WTC11 (cell line): Measurements from ENCODE around the gene RNGTT. TPM values are rescaled to one million over a fixed set of nuclear protein-coding genes. Genes with fewer than 3 reads are reported as not detected.

Experiments
- ATAC-seq: fragments of 200-7000 bp; cut with Tn5 transposase; 2 replicates; pipeline ENCODE4 v1.10.0; 2021; ENCODE audit warnings: mild to moderate bottlenecking, moderate library complexity
- CTCF ChIA-PET: fragments of 300-600 bp; sonication (Branson Sonifier 250); formaldehyde crosslinking; loops from one replicate; lab custom pipeline; 2021; ENCODE audit warnings: antibody characterized with exemption; lab: Charles Lee
- POLR2A ChIA-PET: fragments of 350-600 bp; sonication (Branson Sonifier 250); formaldehyde crosslinking; loops from one replicate; lab custom pipeline; 2021; ENCODE audit warnings: antibody characterized with exemption; lab: Charles Lee
- DNase-seq: peaks from one replicate; pipeline ENCODE4 v3.0.0; 2021; ENCODE audit warnings: low spot score
- H3K27ac Mint-ChIP-seq: 2 replicates; pipeline ENCODE4 v1.8.0; 2021; ENCODE audit warnings: mixed read lengths
- H3K27me3 Mint-ChIP-seq: 2 replicates; pipeline ENCODE4 v1.8.0; 2021; ENCODE audit warnings: low read depth, mild to moderate bottlenecking, moderate library complexity, mixed read lengths
- H3K36me3 Mint-ChIP-seq: 2 replicates; pipeline ENCODE4 v1.8.0; 2021; ENCODE audit warnings: mixed read lengths
- H3K4me1 Mint-ChIP-seq: 2 replicates; pipeline ENCODE4 v1.8.0; 2022; ENCODE audit warnings: mixed read lengths
- H3K4me3 Mint-ChIP-seq: 2 replicates; pipeline ENCODE4 v1.8.0; 2021; ENCODE audit warnings: mild to moderate bottlenecking, moderate library complexity, mixed read lengths
- H3K9me3 Mint-ChIP-seq: 2 replicates; pipeline ENCODE4 v1.8.0; 2021; ENCODE audit warnings: mixed read lengths
- CREB1 ChIP-seq: sonication (generic); formaldehyde crosslinking; IDR thresholded peaks from 2 replicates; pipeline ENCODE4 v1.8.0; 2023; ENCODE audit warnings: mild to moderate bottlenecking, missing genetic modification reagents
- ESRRA ChIP-seq: sonication (generic); formaldehyde crosslinking; IDR thresholded peaks from 2 replicates; pipeline ENCODE4 v1.8.1; 2022; ENCODE audit warnings: mild to moderate bottlenecking, missing genetic modification reagents, borderline replicate concordance
- JAZF1 ChIP-seq: fragments of 250-450 bp; sonication (Bioruptor Pico); IDR thresholded peaks from 2 replicates; pipeline ENCODE4 v1.9.0; 2021; ENCODE audit warnings: moderate library complexity, mild to moderate bottlenecking, inconsistent platforms
- JUN ChIP-seq: sonication (generic); formaldehyde crosslinking; IDR thresholded peaks from 2 replicates; pipeline ENCODE4 v1.8.0; 2023; ENCODE audit warnings: mild to moderate bottlenecking, missing genetic modification reagents
- NFATC4 ChIP-seq: fragments of 250-450 bp; sonication (Bioruptor Pico); IDR thresholded peaks from 2 replicates; pipeline ENCODE4 v1.9.0; 2021; ENCODE audit warnings: mild to moderate bottlenecking
- SMAD4 ChIP-seq: sonication (generic); formaldehyde crosslinking; IDR thresholded peaks from 2 replicates; pipeline ENCODE4 v1.8.0; 2022; ENCODE audit warnings: mild to moderate bottlenecking, missing genetic modification reagents
- ZBTB21 ChIP-seq: sonication (generic); formaldehyde crosslinking; IDR thresholded peaks from 2 replicates; pipeline ENCODE4 v1.8.1; 2023; ENCODE audit warnings: mild to moderate bottlenecking, missing genetic modification reagents, borderline replicate concordance
- ZNF219 ChIP-seq: sonication (generic); formaldehyde crosslinking; IDR thresholded peaks from 2 replicates; pipeline ENCODE4 v1.8.0; 2023; ENCODE audit warnings: missing genetic modification reagents, mild to moderate bottlenecking, borderline replicate concordance
- ZNF396 ChIP-seq: fragments of 250-450 bp; sonication (Bioruptor Pico); IDR thresholded peaks from 2 replicates; pipeline ENCODE4 v1.8.0; 2021; ENCODE audit warnings: mild to moderate bottlenecking, moderate library complexity, borderline replicate concordance
- ZNF423 ChIP-seq: fragments of 250-450 bp; sonication (Bioruptor Pico); IDR thresholded peaks from 2 replicates; pipeline ENCODE4 v2.1.2; 2022; ENCODE audit warnings: mild to moderate bottlenecking, moderate library complexity
- total RNA-seq: library from RNA; stranded (reverse); gene quantifications from 3 replicates; pipeline ENCODE4 v1.2.3, GENCODE V29; 2021
- TF ChIP-seq, protein P1 (sequence below): sonication (generic); formaldehyde crosslinking; IDR thresholded peaks from 2 replicates; pipeline ENCODE4 v1.8.0; 2022; ENCODE audit warnings: mild to moderate bottlenecking, missing genetic modification reagents
- TF ChIP-seq, protein P2 (sequence below): fragments of 250-450 bp; sonication (Bioruptor Pico); IDR thresholded peaks from 2 replicates; pipeline ENCODE4 v1.9.0; 2021; ENCODE audit warnings: mild to moderate bottlenecking, borderline replicate concordance
- TF ChIP-seq, protein P3 (sequence below): sonication (generic); formaldehyde crosslinking; IDR thresholded peaks from 2 replicates; pipeline ENCODE4 v1.8.1; 2023; ENCODE audit warnings: mild to moderate bottlenecking, missing genetic modification reagents, moderate library complexity
- TF ChIP-seq, protein P4 (sequence below): sonication (generic); formaldehyde crosslinking; IDR thresholded peaks from 2 replicates; pipeline ENCODE4 v1.8.1; 2022; ENCODE audit warnings: low read depth, mild to moderate bottlenecking, moderate library complexity, missing genetic modification reagents, borderline replicate concordance
- TF ChIP-seq, protein P5 (sequence below): fragments of 250-450 bp; sonication (Bioruptor Pico); IDR thresholded peaks from 2 replicates; pipeline ENCODE4 v1.8.0; 2021; ENCODE audit warnings: mild to moderate bottlenecking
- TF ChIP-seq, protein P6 (sequence below): sonication (generic); formaldehyde crosslinking; IDR thresholded peaks from 2 replicates; pipeline ENCODE4 v1.8.0; 2022; ENCODE audit warnings: missing genetic modification reagents

The RNGTT gene
- total RNA-seq, 1 experiment from 2014 or later, result 20.4 TPM

DNA sequence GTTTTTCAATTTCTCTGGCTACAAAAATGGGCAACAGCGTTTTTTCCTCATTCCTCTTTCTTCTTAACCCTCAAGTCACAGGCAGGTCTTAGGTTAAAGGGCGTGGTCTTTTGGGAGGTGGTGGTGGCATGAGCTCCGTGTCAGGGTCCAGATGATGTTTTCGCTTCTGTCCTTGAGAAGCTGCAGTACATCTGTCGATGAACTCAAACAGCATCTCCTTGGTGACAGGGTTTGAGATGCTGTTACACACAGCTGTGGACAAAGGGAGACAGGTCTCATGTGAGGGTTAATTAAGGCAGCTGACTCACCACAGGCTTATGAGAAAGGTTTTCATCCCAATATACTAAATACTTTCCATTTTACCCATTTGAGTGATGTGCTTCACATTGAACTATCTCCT lies 350.8 kb downstream of the RNGTT start:
- Mint-ChIP-seq H3K27me3 (no peaks in the 10 kb centered on the region), H3K4me3 (no peak overlapping the region), H3K4me1 (peaks cover 6% of the 10 kb centered on the region), H3K36me3 (no peaks in the 10 kb centered on the region), H3K9me3 (peaks cover 11% of the 10 kb centered on the region), H3K27ac (no peak overlapping the region)
- DNase-seq (no peak), ATAC-seq (no peak)
- TF ChIP-seq ZNF423 (CRISPR knock-in tag) (no peak), ZNF396 (no peak), ESRRA (no peak), CREB1 (CRISPR knock-in tag) (no peak), JAZF1 (CRISPR knock-in tag) (no peak), NFATC4 (CRISPR knock-in tag) (no peak)
- TF ChIP-seq, protein P1, sequence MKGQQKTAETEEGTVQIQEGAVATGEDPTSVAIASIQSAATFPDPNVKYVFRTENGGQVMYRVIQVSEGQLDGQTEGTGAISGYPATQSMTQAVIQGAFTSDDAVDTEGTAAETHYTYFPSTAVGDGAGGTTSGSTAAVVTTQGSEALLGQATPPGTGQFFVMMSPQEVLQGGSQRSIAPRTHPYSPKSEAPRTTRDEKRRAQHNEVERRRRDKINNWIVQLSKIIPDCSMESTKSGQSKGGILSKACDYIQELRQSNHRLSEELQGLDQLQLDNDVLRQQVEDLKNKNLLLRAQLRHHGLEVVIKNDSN (CRISPR knock-in tag), result no peak
- TF ChIP-seq, protein P2, sequence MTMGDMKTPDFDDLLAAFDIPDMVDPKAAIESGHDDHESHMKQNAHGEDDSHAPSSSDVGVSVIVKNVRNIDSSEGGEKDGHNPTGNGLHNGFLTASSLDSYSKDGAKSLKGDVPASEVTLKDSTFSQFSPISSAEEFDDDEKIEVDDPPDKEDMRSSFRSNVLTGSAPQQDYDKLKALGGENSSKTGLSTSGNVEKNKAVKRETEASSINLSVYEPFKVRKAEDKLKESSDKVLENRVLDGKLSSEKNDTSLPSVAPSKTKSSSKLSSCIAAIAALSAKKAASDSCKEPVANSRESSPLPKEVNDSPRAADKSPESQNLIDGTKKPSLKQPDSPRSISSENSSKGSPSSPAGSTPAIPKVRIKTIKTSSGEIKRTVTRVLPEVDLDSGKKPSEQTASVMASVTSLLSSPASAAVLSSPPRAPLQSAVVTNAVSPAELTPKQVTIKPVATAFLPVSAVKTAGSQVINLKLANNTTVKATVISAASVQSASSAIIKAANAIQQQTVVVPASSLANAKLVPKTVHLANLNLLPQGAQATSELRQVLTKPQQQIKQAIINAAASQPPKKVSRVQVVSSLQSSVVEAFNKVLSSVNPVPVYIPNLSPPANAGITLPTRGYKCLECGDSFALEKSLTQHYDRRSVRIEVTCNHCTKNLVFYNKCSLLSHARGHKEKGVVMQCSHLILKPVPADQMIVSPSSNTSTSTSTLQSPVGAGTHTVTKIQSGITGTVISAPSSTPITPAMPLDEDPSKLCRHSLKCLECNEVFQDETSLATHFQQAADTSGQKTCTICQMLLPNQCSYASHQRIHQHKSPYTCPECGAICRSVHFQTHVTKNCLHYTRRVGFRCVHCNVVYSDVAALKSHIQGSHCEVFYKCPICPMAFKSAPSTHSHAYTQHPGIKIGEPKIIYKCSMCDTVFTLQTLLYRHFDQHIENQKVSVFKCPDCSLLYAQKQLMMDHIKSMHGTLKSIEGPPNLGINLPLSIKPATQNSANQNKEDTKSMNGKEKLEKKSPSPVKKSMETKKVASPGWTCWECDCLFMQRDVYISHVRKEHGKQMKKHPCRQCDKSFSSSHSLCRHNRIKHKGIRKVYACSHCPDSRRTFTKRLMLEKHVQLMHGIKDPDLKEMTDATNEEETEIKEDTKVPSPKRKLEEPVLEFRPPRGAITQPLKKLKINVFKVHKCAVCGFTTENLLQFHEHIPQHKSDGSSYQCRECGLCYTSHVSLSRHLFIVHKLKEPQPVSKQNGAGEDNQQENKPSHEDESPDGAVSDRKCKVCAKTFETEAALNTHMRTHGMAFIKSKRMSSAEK (CRISPR knock-in tag), result no peak
- TF ChIP-seq, protein P3, sequence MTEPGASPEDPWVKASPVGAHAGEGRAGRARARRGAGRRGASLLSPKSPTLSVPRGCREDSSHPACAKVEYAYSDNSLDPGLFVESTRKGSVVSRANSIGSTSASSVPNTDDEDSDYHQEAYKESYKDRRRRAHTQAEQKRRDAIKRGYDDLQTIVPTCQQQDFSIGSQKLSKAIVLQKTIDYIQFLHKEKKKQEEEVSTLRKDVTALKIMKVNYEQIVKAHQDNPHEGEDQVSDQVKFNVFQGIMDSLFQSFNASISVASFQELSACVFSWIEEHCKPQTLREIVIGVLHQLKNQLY (CRISPR knock-in tag), result no peak
- TF ChIP-seq, protein P4, sequence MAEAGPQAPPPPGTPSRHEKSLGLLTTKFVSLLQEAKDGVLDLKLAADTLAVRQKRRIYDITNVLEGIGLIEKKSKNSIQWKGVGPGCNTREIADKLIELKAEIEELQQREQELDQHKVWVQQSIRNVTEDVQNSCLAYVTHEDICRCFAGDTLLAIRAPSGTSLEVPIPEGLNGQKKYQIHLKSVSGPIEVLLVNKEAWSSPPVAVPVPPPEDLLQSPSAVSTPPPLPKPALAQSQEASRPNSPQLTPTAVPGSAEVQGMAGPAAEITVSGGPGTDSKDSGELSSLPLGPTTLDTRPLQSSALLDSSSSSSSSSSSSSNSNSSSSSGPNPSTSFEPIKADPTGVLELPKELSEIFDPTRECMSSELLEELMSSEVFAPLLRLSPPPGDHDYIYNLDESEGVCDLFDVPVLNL (CRISPR knock-in tag), result no peak
- TF ChIP-seq, protein P5, sequence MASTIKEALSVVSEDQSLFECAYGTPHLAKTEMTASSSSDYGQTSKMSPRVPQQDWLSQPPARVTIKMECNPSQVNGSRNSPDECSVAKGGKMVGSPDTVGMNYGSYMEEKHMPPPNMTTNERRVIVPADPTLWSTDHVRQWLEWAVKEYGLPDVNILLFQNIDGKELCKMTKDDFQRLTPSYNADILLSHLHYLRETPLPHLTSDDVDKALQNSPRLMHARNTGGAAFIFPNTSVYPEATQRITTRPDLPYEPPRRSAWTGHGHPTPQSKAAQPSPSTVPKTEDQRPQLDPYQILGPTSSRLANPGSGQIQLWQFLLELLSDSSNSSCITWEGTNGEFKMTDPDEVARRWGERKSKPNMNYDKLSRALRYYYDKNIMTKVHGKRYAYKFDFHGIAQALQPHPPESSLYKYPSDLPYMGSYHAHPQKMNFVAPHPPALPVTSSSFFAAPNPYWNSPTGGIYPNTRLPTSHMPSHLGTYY, result no peak
- CTCF ChIA-PET, result no interaction called here
- POLR2A ChIA-PET, result no interaction called here

DNA sequence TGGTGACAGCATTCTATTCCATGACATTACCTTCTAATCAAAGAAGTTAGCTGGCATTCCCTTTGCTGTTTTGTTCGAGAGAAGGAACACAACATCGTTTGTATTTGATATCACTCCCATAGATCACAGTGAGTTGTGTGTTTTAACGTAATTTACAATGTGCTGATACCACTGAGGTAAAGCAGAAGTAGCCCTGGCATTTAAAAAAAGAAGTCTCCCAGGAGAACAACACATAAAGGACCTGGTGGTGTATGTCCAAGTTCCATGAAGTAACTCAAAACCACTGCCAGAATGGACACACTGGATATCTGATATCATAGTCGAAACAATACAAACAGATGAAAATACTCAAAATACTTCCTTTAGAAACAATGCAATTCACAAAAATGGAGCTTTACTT lies 351.7 kb downstream of the RNGTT start:
- DNase-seq, result no peak
- CTCF ChIA-PET, result no interaction called here
- Mint-ChIP-seq H3K27me3 (no peaks in the 10 kb centered on the region), H3K36me3 (no peaks in the 10 kb centered on the region), H3K9me3 (peaks cover 5% of the 10 kb centered on the region; the same call in 1 of the 2 replicates), H3K27ac (no peak overlapping the region), H3K4me1 (peaks cover 4% of the 10 kb centered on the region), H3K4me3 (no peak overlapping the region)
- no peak for ATAC-seq
- TF ChIP-seq JUN, result no peak
- TF ChIP-seq, protein P6, sequence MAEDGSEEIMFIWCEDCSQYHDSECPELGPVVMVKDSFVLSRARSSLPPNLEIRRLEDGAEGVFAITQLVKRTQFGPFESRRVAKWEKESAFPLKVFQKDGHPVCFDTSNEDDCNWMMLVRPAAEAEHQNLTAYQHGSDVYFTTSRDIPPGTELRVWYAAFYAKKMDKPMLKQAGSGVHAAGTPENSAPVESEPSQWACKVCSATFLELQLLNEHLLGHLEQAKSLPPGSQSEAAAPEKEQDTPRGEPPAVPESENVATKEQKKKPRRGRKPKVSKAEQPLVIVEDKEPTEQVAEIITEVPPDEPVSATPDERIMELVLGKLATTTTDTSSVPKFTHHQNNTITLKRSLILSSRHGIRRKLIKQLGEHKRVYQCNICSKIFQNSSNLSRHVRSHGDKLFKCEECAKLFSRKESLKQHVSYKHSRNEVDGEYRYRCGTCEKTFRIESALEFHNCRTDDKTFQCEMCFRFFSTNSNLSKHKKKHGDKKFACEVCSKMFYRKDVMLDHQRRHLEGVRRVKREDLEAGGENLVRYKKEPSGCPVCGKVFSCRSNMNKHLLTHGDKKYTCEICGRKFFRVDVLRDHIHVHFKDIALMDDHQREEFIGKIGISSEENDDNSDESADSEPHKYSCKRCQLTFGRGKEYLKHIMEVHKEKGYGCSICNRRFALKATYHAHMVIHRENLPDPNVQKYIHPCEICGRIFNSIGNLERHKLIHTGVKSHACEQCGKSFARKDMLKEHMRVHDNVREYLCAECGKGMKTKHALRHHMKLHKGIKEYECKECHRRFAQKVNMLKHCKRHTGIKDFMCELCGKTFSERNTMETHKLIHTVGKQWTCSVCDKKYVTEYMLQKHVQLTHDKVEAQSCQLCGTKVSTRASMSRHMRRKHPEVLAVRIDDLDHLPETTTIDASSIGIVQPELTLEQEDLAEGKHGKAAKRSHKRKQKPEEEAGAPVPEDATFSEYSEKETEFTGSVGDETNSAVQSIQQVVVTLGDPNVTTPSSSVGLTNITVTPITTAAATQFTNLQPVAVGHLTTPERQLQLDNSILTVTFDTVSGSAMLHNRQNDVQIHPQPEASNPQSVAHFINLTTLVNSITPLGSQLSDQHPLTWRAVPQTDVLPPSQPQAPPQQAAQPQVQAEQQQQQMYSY (CRISPR knock-in tag), result no peak
- TF ChIP-seq ZBTB21, result no peak
- TF ChIP-seq SMAD4 (CRISPR knock-in tag), result no peak
- TF ChIP-seq ZNF219 (CRISPR knock-in tag), result no peak
- POLR2A ChIA-PET, result no interaction called here
